ENCODE data around the gene SRRM5.
"Not testable (repeated sequence)": the region's sequence is repeated elsewhere in the genome, so short reads cannot be mapped to it uniquely, and the experiment has no call there.

Gene SRRM5

DNA sequence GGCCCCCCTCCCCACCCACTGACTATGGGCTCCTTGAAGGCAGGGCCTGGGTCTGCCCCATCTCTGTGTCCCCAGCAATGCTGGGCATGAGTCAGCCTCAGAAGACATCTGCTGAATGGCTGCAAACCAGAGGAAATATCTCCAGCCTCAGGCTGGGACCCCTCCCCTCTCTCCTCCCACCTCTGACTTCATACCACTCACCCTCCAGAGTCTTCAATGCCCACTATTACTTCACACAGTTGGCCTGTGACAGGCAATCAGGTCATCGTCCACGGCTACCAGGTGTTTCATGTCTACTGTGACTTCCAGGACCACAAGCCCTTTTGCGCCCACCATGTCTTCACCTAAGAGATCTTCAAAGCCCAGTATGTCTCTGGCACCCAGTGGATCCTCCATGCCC lies at the start of gene SRRM5:
Gene SRRM5, plus strand, starts transcription at position 301 of the 400 bp plus-strand sequence. Its CDS starts 34 bp downstream, at position 335.
- no peak for DNase-seq

GRCh38 chr19:43562226-43562697 lies 49.6 kb upstream of the SRRM5 start:
- no peak for DNase-seq

DNA sequence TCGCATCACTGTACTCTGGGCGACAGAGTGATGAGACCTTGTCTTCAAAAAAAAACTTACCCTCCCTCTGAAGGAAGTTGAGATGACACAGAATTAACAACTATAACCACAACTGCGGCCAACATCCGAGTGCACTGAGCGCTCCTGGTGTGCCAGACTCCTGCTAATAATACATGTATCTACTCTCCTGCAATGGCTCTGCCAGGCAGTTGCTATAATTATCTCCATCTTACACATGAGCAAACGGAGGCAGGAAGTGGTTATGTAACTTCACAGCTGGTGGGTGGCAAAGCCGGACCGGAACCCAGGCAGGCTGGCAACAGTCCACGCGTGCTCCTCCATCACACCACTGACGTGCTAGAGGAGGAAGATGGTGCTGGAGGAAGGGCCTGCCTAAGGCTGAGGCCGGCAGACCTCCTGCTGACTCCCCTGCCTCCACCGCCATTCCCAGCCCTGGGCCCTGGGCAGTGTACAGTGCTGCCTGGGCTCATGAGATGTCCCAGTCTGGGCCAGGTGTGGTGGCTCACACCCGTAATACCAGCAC lies 49.1 kb upstream of the SRRM5 start:
- peak; percentile 64 to 68 for DNase-seq

- no peak for DNase-seq
Observed at GRCh38 chr19:43563816-43564457, 48.0 kb upstream of the SRRM5 start.

GRCh38 chr19:43564800-43565199 lies 47.1 kb upstream of the SRRM5 start:
- DNase-seq = no peak

GRCh38 chr19:43569657-43570056 lies 42.2 kb upstream of the SRRM5 start:
- no peak for DNase-seq

GRCh38 chr19:43570174-43570791 lies 41.6 kb upstream of the SRRM5 start:
- DNase-seq = no peak

GRCh38 chr19:43572171-43572588 lies 39.7 kb upstream of the SRRM5 start:
- DNase-seq = no peak

- no peak for DNase-seq
Observed at GRCh38 chr19:43574424-43575155, 37.3 kb upstream of the SRRM5 start.

GRCh38 chr19:43575156-43575950 lies 36.5 kb upstream of the SRRM5 start, which contains the start of the genes PINLYP and XRCC1:
Gene PINLYP (plus strand): TSS chr19:43575801. CDS start chr19:43577192, 1,391 bp downstream.
Gene XRCC1 (minus strand): TSS chr19:43575527. CDS start chr19:43575458, 69 bp downstream.
- DNase-seq = peak; percentile 97

- no peak for DNase-seq
Observed at GRCh38 chr19:43575955-43576878, 35.7 kb upstream of the SRRM5 start.

DNA sequence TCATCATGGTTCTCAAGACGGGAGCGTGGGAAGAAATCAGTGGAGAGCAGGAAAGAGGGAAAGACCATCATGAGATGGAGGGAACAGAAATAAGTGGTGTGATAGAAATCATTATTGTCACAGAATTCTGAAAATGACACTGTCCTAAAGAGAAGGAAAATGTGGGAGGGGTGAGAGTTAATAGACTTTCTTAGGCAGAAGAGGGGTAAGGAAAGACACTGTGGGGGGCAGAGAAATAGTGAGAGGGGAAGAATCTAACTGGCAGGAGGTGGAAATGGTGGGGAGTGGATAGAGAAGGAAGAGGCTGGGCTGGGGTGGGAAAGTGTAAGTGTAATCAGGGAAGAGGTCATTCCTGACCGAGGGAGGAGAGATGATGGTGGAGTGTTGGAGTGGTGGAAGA lies 33.1 kb upstream of the SRRM5 start:
- no peak for DNase-seq

DNA sequence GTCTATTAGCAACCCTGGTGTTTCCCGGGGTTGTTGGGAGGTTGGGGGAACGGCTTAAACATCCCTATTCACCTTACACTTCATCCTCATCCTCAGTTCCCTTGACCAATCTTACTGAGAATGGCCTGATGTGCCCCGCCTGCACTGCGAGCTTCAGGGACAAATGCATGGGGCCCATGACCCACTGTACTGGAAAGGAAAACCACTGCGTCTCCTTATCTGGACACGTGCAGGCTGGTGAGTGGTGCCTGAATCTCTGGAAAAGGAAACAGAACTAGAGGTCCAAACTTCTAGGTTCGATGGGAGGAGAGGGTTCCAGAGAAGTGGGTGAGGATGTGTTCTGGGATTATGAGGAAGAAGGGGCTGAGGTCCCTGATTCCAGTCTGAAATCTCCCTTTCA lies 30.4 kb upstream of the SRRM5 start:
- no peak for DNase-seq

DNA sequence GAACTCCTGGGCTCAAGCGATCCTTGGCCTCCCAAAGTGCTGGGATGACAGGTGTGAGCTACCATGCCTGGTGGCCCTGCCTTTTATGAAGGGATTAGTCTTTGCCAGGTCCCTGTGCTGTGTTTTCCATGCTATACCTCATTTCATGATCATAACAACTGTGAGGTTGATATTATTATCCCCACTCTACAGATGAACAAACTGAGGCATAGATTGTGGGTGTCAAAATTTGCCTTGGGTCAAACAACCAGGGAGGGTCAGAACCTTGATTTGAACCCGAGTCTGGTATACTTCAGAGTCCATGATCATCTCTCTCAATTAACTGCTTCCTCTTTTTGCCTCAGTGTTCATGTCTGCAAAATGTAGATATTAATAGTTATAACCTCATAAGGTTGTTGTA lies 29.4 kb upstream of the SRRM5 start:
- no peak for DNase-seq

DNA sequence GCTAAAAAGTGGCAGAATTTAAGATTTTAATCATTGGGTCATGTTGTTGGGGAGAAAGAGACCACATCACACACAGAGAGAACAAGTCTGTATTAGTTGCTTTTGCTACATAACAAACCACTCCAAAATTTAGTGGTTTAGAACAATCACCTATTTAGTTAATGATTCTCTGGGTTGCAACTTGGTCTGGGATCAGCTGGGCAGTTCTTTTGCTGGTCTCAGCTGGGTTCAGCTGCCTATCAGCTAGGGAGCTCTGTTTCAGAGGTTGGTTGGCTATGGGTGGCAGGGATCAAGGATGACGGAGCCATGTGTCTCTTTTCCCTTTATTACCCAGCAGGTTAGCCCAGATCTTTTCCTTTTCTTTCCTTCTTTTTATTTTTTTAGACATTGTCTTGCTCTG lies 27.4 kb upstream of the SRRM5 start:
- DNase-seq = no peak

DNA sequence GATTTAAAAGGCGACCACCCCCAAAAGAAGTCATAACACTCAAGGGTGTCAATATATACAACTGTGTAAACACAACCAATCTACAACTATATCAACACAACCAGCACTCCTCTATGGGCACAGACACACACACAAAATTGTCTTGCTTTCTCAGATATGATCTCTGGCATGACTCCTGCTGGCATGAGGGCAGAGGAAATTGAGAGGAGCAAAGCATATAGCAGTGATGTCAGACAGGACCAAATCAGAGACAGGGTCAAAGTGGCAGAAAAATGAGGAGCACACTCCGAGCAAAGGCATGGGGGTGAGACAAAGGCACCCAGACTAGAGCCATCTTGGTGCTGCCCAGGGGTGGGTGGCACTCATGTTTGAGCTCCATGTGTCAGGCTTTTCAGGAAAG lies 25.5 kb upstream of the SRRM5 start:
- DNase-seq = no peak

DNA sequence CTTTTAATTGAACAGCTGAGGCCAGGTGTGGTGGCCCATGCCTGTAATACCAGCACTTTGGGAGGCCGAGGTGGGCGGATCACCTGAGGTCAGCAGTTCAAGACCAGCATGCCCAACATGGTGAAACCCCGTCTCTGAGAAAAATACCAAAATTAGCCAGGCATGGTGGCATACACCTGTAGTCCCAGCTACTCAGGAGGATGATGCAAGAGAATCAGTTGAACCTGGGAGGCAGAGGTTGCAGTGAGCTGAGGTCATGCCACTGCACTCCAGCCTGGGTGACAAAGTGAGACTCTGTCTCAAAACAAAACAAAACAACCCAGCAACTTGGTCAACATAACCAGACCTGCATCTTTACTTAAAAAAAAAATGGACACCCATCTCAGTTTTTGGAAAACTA lies 24.9 kb upstream of the SRRM5 start:
- DNase-seq = not testable (repeated sequence)

- DNase-seq = no peak
Observed at GRCh38 chr19:43589277-43589676, 22.6 kb upstream of the SRRM5 start.

GRCh38 chr19:43589678-43590077 lies 22.2 kb upstream of the SRRM5 start:
- DNase-seq = no peak

GRCh38 chr19:43591904-43592772 lies 19.8 kb upstream of the SRRM5 start:
- DNase-seq = no peak

Data from stimulated activated CD4-positive, alpha-beta T cell treated with anti-CD3 and anti-CD28 coated beads, Interleukin-2, amount 100 ng/mL, for 24 hours (primary cell).